ENCODE data around the gene SPATS2.
"Not testable (repeated sequence)": the region's sequence is repeated elsewhere in the genome, so short reads cannot be mapped to it uniquely, and the experiment has no call there.

SPATS2 gene

GRCh38 chr12:49367381-49368239 lies at the start of gene SPATS2:
TSS of gene SPATS2 (plus strand) at chr12:49367462. CDS start at chr12:49461013, 93,551 bp downstream.
- Histone ChIP-seq H3K27ac (ENCODE audit: low read length) (no peak within 1 kb of the TSS), H3K9me3 (ENCODE audit: control insufficient read depth, insufficient read depth, low read length) (no peaks in the 10 kb centered on the region), H3K36me3 (ENCODE audit: control insufficient read depth, insufficient read depth, low read length) (no peaks in the 10 kb centered on the region), H3K4me1 (ENCODE audit: control insufficient read depth, insufficient read depth, low read length) (no peaks in the 10 kb centered on the region), H3K4me3 (ENCODE audit: low read length) (peak within 1 kb of the TSS; percentile 81; the same call in 1 of the 2 replicates), H3K27me3 (ENCODE audit: control insufficient read depth, insufficient read depth, low read length) (no peaks in the 10 kb centered on the region)
- WGBS (ENCODE audit: insufficient coverage, insufficient read length), result no CpG with 5 or more reads among the region's 52 CpGs
- DNase-seq (ENCODE audit: low read depth, low spot score), result no peak

GRCh38 chr12:49320411-49321103 lies 46.7 kb upstream of the SPATS2 start:
- H3K36me3 ChIP-seq (ENCODE audit: control insufficient read depth, insufficient read depth, low read length); H3K4me3 ChIP-seq (ENCODE audit: low read length); H3K4me1 ChIP-seq (ENCODE audit: control insufficient read depth, insufficient read depth, low read length); H3K27ac ChIP-seq (ENCODE audit: low read length); H3K9me3 ChIP-seq (ENCODE audit: control insufficient read depth, insufficient read depth, low read length); DNase-seq (ENCODE audit: low read depth, low spot score); H3K27me3 ChIP-seq (ENCODE audit: control insufficient read depth, insufficient read depth, low read length): not testable (repeated sequence)
- no CpG with 5 or more reads among the region's 9 CpGs for WGBS (ENCODE audit: insufficient coverage, insufficient read length)

- H3K4me3 ChIP-seq (ENCODE audit: low read length), result peak overlapping the region; percentile 66; the same call in 1 of the 2 replicates
- no peaks in the 10 kb centered on the region for H3K27me3 ChIP-seq (ENCODE audit: control insufficient read depth, insufficient read depth, low read length)
- WGBS (ENCODE audit: insufficient coverage, insufficient read length), result no CpG with 5 or more reads among the region's 12 CpGs
- 0 out of 2 replicates have a peak, but pooled peaks cover 1% of the 10 kb centered on the region for H3K4me1 ChIP-seq (ENCODE audit: control insufficient read depth, insufficient read depth, low read length)
- peaks cover 12% of the 10 kb centered on the region for H3K36me3 ChIP-seq (ENCODE audit: control insufficient read depth, insufficient read depth, low read length)
- no peak overlapping the region for H3K27ac ChIP-seq (ENCODE audit: low read length)
- no peaks in the 10 kb centered on the region for H3K9me3 ChIP-seq (ENCODE audit: control insufficient read depth, insufficient read depth, low read length)
- DNase-seq (ENCODE audit: low read depth, low spot score), result no peak
Measured at GRCh38 chr12:49322367-49322707, 44.9 kb upstream of the SPATS2 start.

GRCh38 chr12:49322708-49323523 lies 44.3 kb upstream of the SPATS2 start, which contains the start of gene TROAP:
TSS of gene TROAP (plus strand) at chr12:49323255. CDS start at chr12:49323609, 354 bp downstream.
- H3K4me1 ChIP-seq (ENCODE audit: control insufficient read depth, insufficient read depth, low read length), result 0 out of 2 replicates have a peak, but pooled peaks cover 1% of the 10 kb centered on the region
- peak; percentile 96 for DNase-seq (ENCODE audit: low read depth, low spot score)
- no peak within 1 kb of the TSS for H3K27ac ChIP-seq (ENCODE audit: low read length)
- H3K36me3 ChIP-seq (ENCODE audit: control insufficient read depth, insufficient read depth, low read length), result peaks cover 13% of the 10 kb centered on the region
- no CpG with 5 or more reads among the region's 65 CpGs for WGBS (ENCODE audit: insufficient coverage, insufficient read length)
- no peaks in the 10 kb centered on the region for H3K27me3 ChIP-seq (ENCODE audit: control insufficient read depth, insufficient read depth, low read length)
- H3K9me3 ChIP-seq (ENCODE audit: control insufficient read depth, insufficient read depth, low read length), result no peaks in the 10 kb centered on the region
- peak within 1 kb of the TSS; percentile 68; the same call in 1 of the 2 replicates for H3K4me3 ChIP-seq (ENCODE audit: low read length)

- Histone ChIP-seq H3K27ac (ENCODE audit: low read length) (no peak overlapping the region), H3K36me3 (ENCODE audit: control insufficient read depth, insufficient read depth, low read length) (peaks cover 13% of the 10 kb centered on the region), H3K4me3 (ENCODE audit: low read length) (peak overlapping the region; percentile 68; the same call in 1 of the 2 replicates), H3K9me3 (ENCODE audit: control insufficient read depth, insufficient read depth, low read length) (no peaks in the 10 kb centered on the region), H3K27me3 (ENCODE audit: control insufficient read depth, insufficient read depth, low read length) (no peaks in the 10 kb centered on the region), H3K4me1 (ENCODE audit: control insufficient read depth, insufficient read depth, low read length) (0 out of 2 replicates have a peak, but pooled peaks cover 1% of the 10 kb centered on the region)
- DNase-seq (ENCODE audit: low read depth, low spot score), result no peak
- WGBS (ENCODE audit: insufficient coverage, insufficient read length), result no CpG with 5 or more reads among the region's 19 CpGs
Measured at GRCh38 chr12:49323524-49324097, 43.7 kb upstream of the SPATS2 start.

GRCh38 chr12:49325606-49326005 lies 41.7 kb upstream of the SPATS2 start:
- no CpG with 5 or more reads among the region's 6 CpGs for WGBS (ENCODE audit: insufficient coverage, insufficient read length)
- no peaks in the 10 kb centered on the region for H3K27me3 ChIP-seq (ENCODE audit: control insufficient read depth, insufficient read depth, low read length)
- DNase-seq (ENCODE audit: low read depth, low spot score), result no peak
- no peaks in the 10 kb centered on the region for H3K9me3 ChIP-seq (ENCODE audit: control insufficient read depth, insufficient read depth, low read length)
- 0 out of 2 replicates have a peak, but pooled peaks cover 1% of the 10 kb centered on the region for H3K4me1 ChIP-seq (ENCODE audit: control insufficient read depth, insufficient read depth, low read length)
- H3K27ac ChIP-seq (ENCODE audit: low read length), result no peak overlapping the region
- no peak overlapping the region for H3K4me3 ChIP-seq (ENCODE audit: low read length)
- H3K36me3 ChIP-seq (ENCODE audit: control insufficient read depth, insufficient read depth, low read length), result peaks cover 24% of the 10 kb centered on the region

GRCh38 chr12:49327368-49327767 lies 39.9 kb upstream of the SPATS2 start:
- Histone ChIP-seq H3K4me3 (ENCODE audit: low read length) (no peak overlapping the region), H3K27me3 (ENCODE audit: control insufficient read depth, insufficient read depth, low read length) (peaks cover 7% of the 10 kb centered on the region; the same call in 1 of the 2 replicates), H3K36me3 (ENCODE audit: control insufficient read depth, insufficient read depth, low read length) (peaks cover 28% of the 10 kb centered on the region), H3K4me1 (ENCODE audit: control insufficient read depth, insufficient read depth, low read length) (no peaks in the 10 kb centered on the region), H3K27ac (ENCODE audit: low read length) (no peak overlapping the region), H3K9me3 (ENCODE audit: control insufficient read depth, insufficient read depth, low read length) (no peaks in the 10 kb centered on the region)
- no peak for DNase-seq (ENCODE audit: low read depth, low spot score)

GRCh38 chr12:49327887-49328286 lies 39.4 kb upstream of the SPATS2 start:
- Histone ChIP-seq H3K4me1 (ENCODE audit: control insufficient read depth, insufficient read depth, low read length) (no peaks in the 10 kb centered on the region), H3K36me3 (ENCODE audit: control insufficient read depth, insufficient read depth, low read length) (peaks cover 28% of the 10 kb centered on the region), H3K27me3 (ENCODE audit: control insufficient read depth, insufficient read depth, low read length) (peaks cover 11% of the 10 kb centered on the region; the same call in 1 of the 2 replicates), H3K27ac (ENCODE audit: low read length) (no peak overlapping the region), H3K9me3 (ENCODE audit: control insufficient read depth, insufficient read depth, low read length) (no peaks in the 10 kb centered on the region), H3K4me3 (ENCODE audit: low read length) (no peak overlapping the region)
- WGBS (ENCODE audit: insufficient coverage, insufficient read length), result no CpG with 5 or more reads among the region's 2 CpGs
- DNase-seq (ENCODE audit: low read depth, low spot score), result no peak

- no peaks in the 10 kb centered on the region for H3K9me3 ChIP-seq (ENCODE audit: control insufficient read depth, insufficient read depth, low read length)
- H3K27me3 ChIP-seq (ENCODE audit: control insufficient read depth, insufficient read depth, low read length), result peaks cover 20% of the 10 kb centered on the region; the same call in 1 of the 2 replicates
- H3K27ac ChIP-seq (ENCODE audit: low read length), result no peak overlapping the region
- H3K4me3 ChIP-seq (ENCODE audit: low read length), result no peak overlapping the region
- WGBS (ENCODE audit: insufficient coverage, insufficient read length), result no CpG with 5 or more reads among the region's 12 CpGs
- H3K36me3 ChIP-seq (ENCODE audit: control insufficient read depth, insufficient read depth, low read length), result peaks cover 28% of the 10 kb centered on the region
- H3K4me1 ChIP-seq (ENCODE audit: control insufficient read depth, insufficient read depth, low read length), result no peaks in the 10 kb centered on the region
- no peak for DNase-seq (ENCODE audit: low read depth, low spot score)
Measured at GRCh38 chr12:49328816-49329215, 38.4 kb upstream of the SPATS2 start.

All from iPS DF 6.9 (cell line).